Measurements from ENCODE around the gene MEGF11. TPM values are rescaled to one million over a fixed set of nuclear protein-coding genes. Genes with fewer than 3 reads are reported as not detected.

MEGF11 gene
- total and polyA plus RNA-seq, 4 donors = 0.16 to 1.5 (median 0.50) TPM

DNA sequence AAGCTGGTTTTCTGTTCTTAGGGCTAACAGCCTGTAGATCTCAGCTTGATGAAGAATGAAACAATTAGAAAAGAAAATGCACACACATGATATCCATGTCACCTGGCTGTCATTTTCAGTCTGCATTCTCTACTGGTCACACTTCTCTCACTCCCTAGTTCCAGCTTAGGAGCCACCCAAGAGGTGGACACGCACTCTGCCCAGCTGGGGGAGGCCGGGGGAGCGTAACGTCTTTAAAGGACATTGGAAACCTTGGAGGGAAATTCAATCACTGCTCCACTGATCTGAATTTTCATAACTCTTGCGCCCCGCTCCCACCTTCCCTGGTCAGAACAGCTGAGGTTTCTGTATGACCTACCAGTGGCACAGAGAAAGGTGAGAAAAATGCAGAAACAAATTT, 304.5 kb downstream of the MEGF11 start:
- H3K27ac ChIP-seq (ENCODE audit: low read depth in 1 of 2, low read length in 1 of 2) = no peak overlapping the region
- TF ChIP-seq, protein P1, sequence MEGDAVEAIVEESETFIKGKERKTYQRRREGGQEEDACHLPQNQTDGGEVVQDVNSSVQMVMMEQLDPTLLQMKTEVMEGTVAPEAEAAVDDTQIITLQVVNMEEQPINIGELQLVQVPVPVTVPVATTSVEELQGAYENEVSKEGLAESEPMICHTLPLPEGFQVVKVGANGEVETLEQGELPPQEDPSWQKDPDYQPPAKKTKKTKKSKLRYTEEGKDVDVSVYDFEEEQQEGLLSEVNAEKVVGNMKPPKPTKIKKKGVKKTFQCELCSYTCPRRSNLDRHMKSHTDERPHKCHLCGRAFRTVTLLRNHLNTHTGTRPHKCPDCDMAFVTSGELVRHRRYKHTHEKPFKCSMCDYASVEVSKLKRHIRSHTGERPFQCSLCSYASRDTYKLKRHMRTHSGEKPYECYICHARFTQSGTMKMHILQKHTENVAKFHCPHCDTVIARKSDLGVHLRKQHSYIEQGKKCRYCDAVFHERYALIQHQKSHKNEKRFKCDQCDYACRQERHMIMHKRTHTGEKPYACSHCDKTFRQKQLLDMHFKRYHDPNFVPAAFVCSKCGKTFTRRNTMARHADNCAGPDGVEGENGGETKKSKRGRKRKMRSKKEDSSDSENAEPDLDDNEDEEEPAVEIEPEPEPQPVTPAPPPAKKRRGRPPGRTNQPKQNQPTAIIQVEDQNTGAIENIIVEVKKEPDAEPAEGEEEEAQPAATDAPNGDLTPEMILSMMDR (IDR thresholded peaks at IDR 0.05; ENCODE audit: control extremely low read depth, extremely low read depth) = no peak
- no peaks in the 10 kb centered on the region for H3K9me3 ChIP-seq (ENCODE audit: control insufficient read depth in 4 of 4, insufficient read depth in 3 of 4, low read length in 3 of 4)
- DNase-seq (no peak), ATAC-seq (ENCODE audit: insufficient read depth, low FRiP score) (no peak)
- no peaks in the 10 kb centered on the region for H3K36me3 ChIP-seq (ENCODE audit: control insufficient read depth in 4 of 4, insufficient read depth in 4 of 4, low read length in 4 of 4)
- H3K27me3 ChIP-seq (ENCODE audit: control insufficient read depth in 3 of 3, insufficient read depth in 3 of 3, low read length in 2 of 3) = no peaks in the 10 kb centered on the region
- WGBS, 2 donors = 89 to 91% methylated on average over 6 of the region's 6 CpGs
- H3K4me3 ChIP-seq = no peak overlapping the region
- H3K4me1 ChIP-seq (ENCODE audit: control insufficient read depth in 5 of 5, insufficient read depth in 5 of 5, low read length in 5 of 5) = peaks cover 0 to 8% (median 0%) of the 10 kb centered on the region in 5 donors
- no peak overlapping the region for H3K9ac ChIP-seq (ENCODE audit: insufficient read depth in 1 of 2, low read length in 2 of 2)

DNA sequence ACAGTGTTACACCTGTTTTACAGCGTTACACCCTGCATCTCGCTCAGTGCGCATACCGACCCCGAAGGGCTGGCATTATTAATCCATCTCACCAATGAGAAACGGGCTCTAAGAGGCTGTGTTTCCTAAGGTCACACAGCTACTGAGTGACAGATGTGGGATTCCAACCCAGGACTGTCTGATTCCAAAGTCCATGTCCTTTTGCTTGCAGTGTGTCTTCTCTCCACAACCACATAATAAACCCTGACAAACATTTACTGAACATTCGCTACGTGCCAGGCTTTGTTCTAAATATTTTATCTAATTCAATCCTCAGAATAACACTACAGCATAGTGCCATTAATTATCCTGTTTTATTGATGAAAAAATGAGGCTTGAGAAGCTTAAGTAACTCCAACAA, 305.2 kb downstream of the MEGF11 start:
- no peak overlapping the region for H3K27ac ChIP-seq (ENCODE audit: low read depth in 1 of 2, low read length in 1 of 2)
- TF ChIP-seq, protein P1 (IDR thresholded peaks at IDR 0.05; ENCODE audit: control extremely low read depth, extremely low read depth) = no peak
- ATAC-seq (ENCODE audit: insufficient read depth, low FRiP score) = no peak
- 77 to 89% methylated on average over 8 of the region's 8 CpGs for WGBS, 2 donors
- no peak overlapping the region for H3K9ac ChIP-seq (ENCODE audit: insufficient read depth in 1 of 2, low read length in 2 of 2)
- no peaks in the 10 kb centered on the region for H3K9me3 ChIP-seq (ENCODE audit: control insufficient read depth in 4 of 4, insufficient read depth in 3 of 4, low read length in 3 of 4)
- DNase-seq = peak in 2 of 3 donors; percentile 57 to 59
- H3K4me1 ChIP-seq (ENCODE audit: control insufficient read depth in 5 of 5, insufficient read depth in 5 of 5, low read length in 5 of 5) = peaks cover 0 to 8% (median 0%) of the 10 kb centered on the region in 5 donors
- no peaks in the 10 kb centered on the region for H3K36me3 ChIP-seq (ENCODE audit: control insufficient read depth in 4 of 4, insufficient read depth in 4 of 4, low read length in 4 of 4)
- no peaks in the 10 kb centered on the region for H3K27me3 ChIP-seq (ENCODE audit: control insufficient read depth in 3 of 3, insufficient read depth in 3 of 3, low read length in 2 of 3)
- H3K4me3 ChIP-seq = no peak overlapping the region

DNA sequence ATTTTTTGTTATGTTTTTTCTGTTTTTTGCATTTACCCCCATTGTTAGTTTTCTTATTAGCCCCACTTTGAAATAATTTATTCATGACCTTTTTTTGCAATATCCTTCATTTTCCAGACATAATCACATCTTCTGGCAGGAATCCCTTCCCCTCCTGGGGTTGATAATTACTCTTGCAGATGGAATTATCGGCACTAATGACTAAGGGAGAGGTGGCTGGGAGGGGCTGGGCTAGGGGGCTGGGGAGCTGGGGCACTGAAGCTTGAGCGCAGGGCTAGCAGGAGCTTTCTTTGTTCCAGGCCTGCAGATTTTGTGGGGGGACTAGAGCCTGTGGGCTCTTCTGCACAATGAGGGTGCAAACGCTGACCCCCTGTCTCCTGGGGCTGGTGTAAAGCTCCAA, 306.5 kb downstream of the MEGF11 start:
- Histone ChIP-seq H3K4me1 (ENCODE audit: control insufficient read depth in 5 of 5, insufficient read depth in 5 of 5, low read length in 5 of 5) (peaks cover 0 to 8% (median 0%) of the 10 kb centered on the region in 5 donors), H3K9ac (ENCODE audit: insufficient read depth in 1 of 2, low read length in 2 of 2) (no peak overlapping the region), H3K4me3 (no peak overlapping the region), H3K36me3 (ENCODE audit: control insufficient read depth in 4 of 4, insufficient read depth in 4 of 4, low read length in 4 of 4) (no peaks in the 10 kb centered on the region), H3K9me3 (ENCODE audit: control insufficient read depth in 4 of 4, insufficient read depth in 3 of 4, low read length in 3 of 4) (no peaks in the 10 kb centered on the region), H3K27me3 (ENCODE audit: control insufficient read depth in 3 of 3, insufficient read depth in 3 of 3, low read length in 2 of 3) (no peaks in the 10 kb centered on the region), H3K27ac (ENCODE audit: low read depth in 1 of 2, low read length in 1 of 2) (no peak overlapping the region)
- TF ChIP-seq, protein P1 (IDR thresholded peaks at IDR 0.05; ENCODE audit: control extremely low read depth, extremely low read depth) = no peak
- ATAC-seq (ENCODE audit: insufficient read depth, low FRiP score) (no peak), DNase-seq (no peak)
- WGBS, 2 donors = 88 to 92% methylated on average over 3 of the region's 3 CpGs

DNA sequence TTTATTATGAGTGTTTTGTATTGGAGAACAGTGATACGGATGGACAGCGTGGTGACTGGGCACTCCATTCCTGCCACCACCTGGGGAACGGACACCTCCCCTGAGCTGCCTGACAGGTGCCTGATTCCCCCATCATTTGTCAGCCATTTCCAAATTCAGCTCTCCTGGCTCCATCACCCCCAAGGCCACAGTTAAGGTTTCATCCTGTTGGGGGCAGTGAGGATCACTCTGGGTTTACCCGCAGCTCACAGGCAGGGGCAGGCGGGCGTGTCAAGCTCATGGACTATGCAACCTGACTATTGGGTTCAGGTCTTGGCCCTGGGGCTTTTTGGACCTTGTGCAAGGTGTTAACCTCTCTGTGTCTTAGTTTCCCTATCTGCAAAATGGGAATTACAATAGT, 307.9 kb downstream of the MEGF11 start:
- Histone ChIP-seq H3K4me3 (no peak overlapping the region), H3K27ac (ENCODE audit: low read depth in 1 of 2, low read length in 1 of 2) (no peak overlapping the region), H3K9ac (ENCODE audit: insufficient read depth in 1 of 2, low read length in 2 of 2) (no peak overlapping the region), H3K36me3 (ENCODE audit: control insufficient read depth in 4 of 4, insufficient read depth in 4 of 4, low read length in 4 of 4) (no peaks in the 10 kb centered on the region), H3K9me3 (ENCODE audit: control insufficient read depth in 4 of 4, insufficient read depth in 3 of 4, low read length in 3 of 4) (no peaks in the 10 kb centered on the region), H3K4me1 (ENCODE audit: control insufficient read depth in 5 of 5, insufficient read depth in 5 of 5, low read length in 5 of 5) (peaks cover 0 to 8% (median 0%) of the 10 kb centered on the region in 5 donors), H3K27me3 (ENCODE audit: control insufficient read depth in 3 of 3, insufficient read depth in 3 of 3, low read length in 2 of 3) (no peaks in the 10 kb centered on the region)
- ATAC-seq (ENCODE audit: insufficient read depth, low FRiP score) = no peak
- WGBS, 2 donors = 90 to 91% methylated on average over 6 of the region's 6 CpGs
- TF ChIP-seq, protein P1 (IDR thresholded peaks at IDR 0.05; ENCODE audit: control extremely low read depth, extremely low read depth) = no peak
- no peak for DNase-seq
